GM12878 (cell line): ENCODE measurements around the gene LATS2. TPM values are rescaled to one million over a fixed set of nuclear protein-coding genes. Genes with fewer than 3 reads are reported as not detected.

Source experiments
- ATAC-seq: fragments of 200-7000 bp; cut with Tn5 transposase; 3 replicates; pipeline ENCODE4 v1.9.1; 2020; ENCODE audit warnings: mild to moderate bottlenecking, moderate library complexity
- BruUV-seq: library from RNA; stranded (reverse); fragments of 400-500 nt; replicated peaks from 2 replicates; lab custom pipeline; 2021; lab: Mats Ljungman, UMichigan
- CTCF ChIA-PET: fragments of 300-600 bp; sonication (Branson Sonifier 250); formaldehyde crosslinking; extraction: SDS; loops from one replicate; lab custom pipeline; 2021; ENCODE audit warnings: inconsistent platforms; lab: Yijun Ruan, JAX
- POLR2A ChIA-PET: fragments of 350-600 bp; formaldehyde crosslinking; extraction: SDS; loops from one replicate; lab custom pipeline; 2021; ENCODE audit warnings: inconsistent platforms; lab: Charles Lee
- RAD21 ChIA-PET: fragments of 300-600 bp; sonication (Branson Sonifier 250); formaldehyde crosslinking; loops from one replicate; lab custom pipeline; 2023; ENCODE audit warnings: antibody characterized with exemption; ENCODE audit not compliant: unreplicated experiment; lab: Charles Lee
- SMC1A ChIA-PET: fragments of 300-600 bp; sonication (Branson Sonifier 250); formaldehyde crosslinking; loops from one replicate; lab custom pipeline; 2023; ENCODE audit not compliant: unreplicated experiment, uncharacterized antibody; lab: Charles Lee
- DNase-seq: peaks from one replicate; pipeline ENCODE4 v3.0.0-alpha.2; 2011; ENCODE audit warnings: low read depth, low spot score
- FAIRE-seq: peaks from 3 replicates; lab custom pipeline; 2011; peaks lifted over from hg19 to GRCh38; lab: Jason Lieb, UNC
- H2AFZ ChIP-seq: 2 replicates; pipeline ENCODE4 v1.6.0; 2011; ENCODE audit warnings: low read depth, low read length, control low read depth; ENCODE audit not compliant: control insufficient read depth
- H3K27ac ChIP-seq: 2 replicates; pipeline ENCODE4 v1.5.1; 2011; ENCODE audit warnings: control low read depth; ENCODE audit not compliant: control insufficient read depth, insufficient read depth
- H3K27me3 ChIP-seq, 2 experiments: replicated peaks in 1 of 2; 2 replicates each; pipeline versions ENCODE4 v1.6.0 to v1.6.1; 2011; ENCODE audit warnings: low read length in 1 of 2; ENCODE audit not compliant: control insufficient read depth in 2 of 2, insufficient read depth in 2 of 2
- H3K36me3 ChIP-seq, 2 experiments: 2 replicates each; pipeline ENCODE4 v1.5.1; 2011; ENCODE audit warnings: low read length in 1 of 2; ENCODE audit not compliant: control insufficient read depth in 2 of 2, insufficient read depth in 2 of 2
- H3K4me1 ChIP-seq: 2 replicates; pipeline ENCODE4 v1.6.1; 2011; ENCODE audit warnings: mild to moderate bottlenecking, low read length, moderate library complexity, mixed read lengths; ENCODE audit not compliant: control insufficient read depth, insufficient read depth
- H3K4me2 ChIP-seq: 2 replicates; pipeline ENCODE4 v1.6.0; 2011; ENCODE audit warnings: control low read depth; ENCODE audit not compliant: control insufficient read depth, insufficient read depth
- H3K4me3 ChIP-seq: fragments of 200-600 bp; sonication (generic); 2 replicates; pipeline ENCODE4 v1.5.1; 2016
- H3K79me2 ChIP-seq: 2 replicates; pipeline ENCODE4 v1.6.0; 2011; ENCODE audit warnings: low read length; ENCODE audit not compliant: control insufficient read depth, insufficient read depth
- H3K9ac ChIP-seq: 2 replicates; pipeline ENCODE4 v1.8.0; 2011; ENCODE audit warnings: low read length, control low read depth, mixed read lengths; ENCODE audit not compliant: control insufficient read depth, insufficient read depth
- H3K9me3 ChIP-seq: replicated peaks from 3 replicates; pipeline ENCODE4 v1.5.1; 2011; ENCODE audit warnings: mild to moderate bottlenecking, low read length; ENCODE audit not compliant: control insufficient read depth, insufficient read depth
- H4K20me1 ChIP-seq: 2 replicates; pipeline ENCODE4 v1.6.0; 2011; ENCODE audit not compliant: control insufficient read depth, insufficient read depth
- ASH2L ChIP-seq: fragments of 300-600, 200-600 bp; sonication (generic); IDR thresholded peaks from 2 replicates; pipeline ENCODE4 v1.6.1; 2017; ENCODE audit warnings: low read depth, mild to moderate bottlenecking, borderline replicate concordance
- ATF3 ChIP-seq: IDR thresholded peaks from 2 replicates; pipeline ENCODE4 v1.6.1; 2011; ENCODE audit warnings: low read depth, mild to moderate bottlenecking, low read length, moderate library complexity, borderline replicate concordance; ENCODE audit errors: extremely low read depth
- CHD4 ChIP-seq: fragments of 200-600 bp; sonication (generic); IDR thresholded peaks from 2 replicates; pipeline ENCODE4 v1.6.1; 2016; ENCODE audit warnings: mild to moderate bottlenecking
- HDGF ChIP-seq: fragments of 450-650 bp; IDR thresholded peaks from 2 replicates; pipeline ENCODE4 v1.6.1; 2016; ENCODE audit warnings: antibody characterized with exemption
- IKZF1 ChIP-seq: fragments of 450-650 bp; conservative IDR thresholded peaks from 2 replicates; pipeline ENCODE4 v1.6.1; 2017; ENCODE audit warnings: antibody characterized with exemption, mild to moderate bottlenecking
- MYB ChIP-seq: fragments of 150-350 bp; IDR thresholded peaks from 2 replicates; pipeline ENCODE4 v1.6.1; 2014; ENCODE audit warnings: mild to moderate bottlenecking, low read depth, low read length, borderline replicate concordance
- NR2C1 ChIP-seq: fragments of 450-650 bp; IDR thresholded peaks from 2 replicates; pipeline ENCODE4 v1.6.1; 2017; ENCODE audit warnings: antibody characterized with exemption, mild to moderate bottlenecking, moderate library complexity
- RAD21 ChIP-seq: IDR thresholded peaks from 2 replicates; pipeline ENCODE4 v1.6.1; 2011; ENCODE audit warnings: mild to moderate bottlenecking, low read depth, low read length, moderate library complexity; ENCODE audit not compliant: insufficient read depth
- SIX5 ChIP-seq: IDR thresholded peaks from 2 replicates; pipeline ENCODE4 v1.6.1; 2011; ENCODE audit warnings: mild to moderate bottlenecking, low read depth, low read length, moderate library complexity; ENCODE audit not compliant: severe bottlenecking
- SPI1 ChIP-seq: IDR thresholded peaks from 2 replicates; pipeline ENCODE4 v1.6.1; 2011; ENCODE audit warnings: low read depth, mild to moderate bottlenecking, low read length, moderate library complexity, borderline replicate concordance; ENCODE audit not compliant: insufficient read depth
- USF2 ChIP-seq: IDR thresholded peaks from 2 replicates; pipeline ENCODE4 v1.6.1; 2011; ENCODE audit warnings: low read depth, low read length, improper control_type of control experiment, borderline replicate concordance
- WGBS: methylation state at CpG from one replicate; pipeline ENCODE4 v1.1.6; 2016; ENCODE audit warnings: low lambda C conversion rate; ENCODE audit not compliant: insufficient replicate concordance, insufficient coverage; ENCODE audit errors: missing lambda C conversion rate; 5-methylcytosine and 5-hydroxymethylcytosine counted together
- in situ Hi-C: fragments of 300-500 bp; cut with MboI; formaldehyde crosslinking; loops from 9 replicates; pipeline ENCODE4 v1.14.3; 2018; ENCODE audit warnings: mixed read lengths
- intact Hi-C: fragments of 100-400 bp; cut with micrococcal nuclease; formaldehyde crosslinking; loops from one replicate; pipeline ENCODE4 v1.14.2; 2022; ENCODE audit not compliant: unreplicated experiment
- polyA plus RNA-seq, 11 experiments: library from polyadenylated mRNA; depleted of rRNA in 4 of 11; unstranded in 6 of 11; stranded (reverse) in 5 of 11; fragments of >200 nt; fragmentation: Nextera tagmentation in 4 of 11; fragmentation: Illumina TruSeq in 1 of 11; extraction: Ambion mirVana in 4 of 11; extraction: Trizol in 1 of 11; gene quantifications; 1 replicate in 1 of 11; 2 replicates in 10 of 11; pipeline versions ENCODE4 v1.2.1 to v1.2.3, GENCODE V29; 2011 to 2016; ENCODE audit warnings: inconsistent platforms in 2 of 11, missing spikeins in 2 of 11, low read depth in 1 of 11
- total RNA-seq, 4 experiments: library from RNA; depleted of rRNA in 3 of 4; stranded (reverse); fragments of >200 nt in 3 of 4; fragmentation: Illumina TruSeq in 1 of 4; extraction: Trizol in 1 of 4; gene quantifications; 2 replicates each; pipeline versions ENCODE4 v1.2.1 to v1.2.3, GENCODE V29; 2013 to 2021
- TF ChIP-seq, protein P1 (sequence below): fragments of 450-650 bp; formaldehyde crosslinking; IDR thresholded peaks from 2 replicates; pipeline ENCODE4 v1.4.0; 2022; ENCODE audit warnings: mild to moderate bottlenecking, moderate library complexity
- TF ChIP-seq, protein P2 (sequence below): fragments of 450-650 bp; conservative IDR thresholded peaks from 2 replicates; pipeline ENCODE4 v1.6.1; 2017; ENCODE audit warnings: mild to moderate bottlenecking, moderate library complexity

LATS2 gene
- total and polyA plus RNA-seq, 10 of the 15 experiments (the other 5 are each of a cell fraction or from before 2014, with no cell fraction given) = 0.90 to 7.8 (median 2.0) TPM

DNA sequence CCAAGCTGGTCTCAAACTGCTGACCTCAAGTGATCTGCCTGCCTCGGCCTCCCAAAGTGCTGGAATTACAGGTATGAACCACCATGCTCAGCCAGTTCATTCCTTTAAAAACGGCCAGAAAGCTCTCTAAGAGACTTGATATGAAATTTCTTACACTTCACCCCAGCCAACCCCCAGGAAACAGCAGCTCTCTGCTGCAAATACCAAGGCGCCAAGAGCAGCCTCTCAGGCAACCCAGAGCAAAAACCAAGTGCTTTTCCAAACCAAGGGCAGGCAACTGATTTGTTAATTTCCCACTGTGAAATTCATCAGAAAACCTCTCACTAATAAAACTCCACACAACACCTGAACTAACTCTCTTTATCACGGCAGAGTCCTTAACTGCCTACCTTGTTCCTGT is 44.9 kb downstream of the LATS2 start:
- Histone ChIP-seq H3K4me3 (no peak overlapping the region), H4K20me1 (no peaks in the 10 kb centered on the region), H3K4me2 (no peak overlapping the region), H3K27ac (no peak overlapping the region), H2AFZ (no peak overlapping the region), H3K4me1 (no peaks in the 10 kb centered on the region), H3K27me3 (no peaks in the 10 kb centered on the region), H3K9me3 (no peaks in the 10 kb centered on the region), H3K9ac (no peak overlapping the region), H3K79me2 (no peaks in the 10 kb centered on the region), H3K36me3 (no peaks in the 10 kb centered on the region)
- SMC1A ChIA-PET = interaction anchor here (0.7 kb wide), 1 partner anchor 267 kb away, joined by 3 read pairs; no protein-coding TSS in a partner anchor
- 60% methylated on average over 4 of the region's 4 CpGs for WGBS
- intact Hi-C loops = no loop called here
- in situ Hi-C loops = no loop called here
- POLR2A ChIA-PET = no interaction called here
- DNase-seq (no peak), FAIRE-seq (no peak), ATAC-seq (no peak)
- RAD21 ChIA-PET = no interaction called here
- CTCF ChIA-PET = interaction anchor here (0.7 kb wide), 1 partner anchor 10 kb away, joined by 3 read pairs; no protein-coding TSS in a partner anchor
- TF ChIP-seq IKZF1 = no peak
- no peak for TF ChIP-seq RAD21
- TF ChIP-seq USF2 = no peak
- TF ChIP-seq, protein P1, sequence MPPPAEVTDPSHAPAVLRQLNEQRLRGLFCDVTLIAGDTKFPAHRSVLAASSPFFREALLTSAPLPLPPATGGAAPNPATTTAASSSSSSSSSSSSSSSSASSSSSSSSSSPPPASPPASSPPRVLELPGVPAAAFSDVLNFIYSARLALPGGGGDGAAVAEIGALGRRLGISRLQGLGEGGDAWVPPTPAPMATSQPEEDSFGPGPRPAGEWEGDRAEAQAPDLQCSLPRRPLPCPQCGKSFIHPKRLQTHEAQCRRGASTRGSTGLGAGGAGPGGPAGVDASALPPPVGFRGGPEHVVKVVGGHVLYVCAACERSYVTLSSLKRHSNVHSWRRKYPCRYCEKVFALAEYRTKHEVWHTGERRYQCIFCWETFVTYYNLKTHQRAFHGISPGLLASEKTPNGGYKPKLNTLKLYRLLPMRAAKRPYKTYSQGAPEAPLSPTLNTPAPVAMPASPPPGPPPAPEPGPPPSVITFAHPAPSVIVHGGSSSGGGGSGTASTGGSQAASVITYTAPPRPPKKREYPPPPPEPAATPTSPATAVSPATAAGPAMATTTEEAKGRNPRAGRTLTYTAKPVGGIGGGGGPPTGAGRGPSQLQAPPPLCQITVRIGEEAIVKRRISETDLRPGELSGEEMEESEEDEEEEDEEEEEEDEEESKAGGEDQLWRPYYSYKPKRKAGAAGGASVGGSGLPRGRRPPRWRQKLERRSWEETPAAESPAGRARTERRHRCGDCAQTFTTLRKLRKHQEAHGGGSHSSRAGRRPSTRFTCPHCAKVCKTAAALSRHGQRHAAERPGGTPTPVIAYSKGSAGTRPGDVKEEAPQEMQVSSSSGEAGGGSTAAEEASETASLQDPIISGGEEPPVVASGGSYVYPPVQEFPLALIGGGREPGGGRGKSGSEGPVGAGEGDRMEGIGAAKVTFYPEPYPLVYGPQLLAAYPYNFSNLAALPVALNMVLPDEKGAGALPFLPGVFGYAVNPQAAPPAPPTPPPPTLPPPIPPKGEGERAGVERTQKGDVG (CRISPR knock-in tag) = no peak
- TF ChIP-seq ATF3 = no peak
- TF ChIP-seq SPI1 = no peak
- no peak for TF ChIP-seq SIX5
- TF ChIP-seq ASH2L = no peak
- no peak for TF ChIP-seq HDGF
- TF ChIP-seq, protein P2, sequence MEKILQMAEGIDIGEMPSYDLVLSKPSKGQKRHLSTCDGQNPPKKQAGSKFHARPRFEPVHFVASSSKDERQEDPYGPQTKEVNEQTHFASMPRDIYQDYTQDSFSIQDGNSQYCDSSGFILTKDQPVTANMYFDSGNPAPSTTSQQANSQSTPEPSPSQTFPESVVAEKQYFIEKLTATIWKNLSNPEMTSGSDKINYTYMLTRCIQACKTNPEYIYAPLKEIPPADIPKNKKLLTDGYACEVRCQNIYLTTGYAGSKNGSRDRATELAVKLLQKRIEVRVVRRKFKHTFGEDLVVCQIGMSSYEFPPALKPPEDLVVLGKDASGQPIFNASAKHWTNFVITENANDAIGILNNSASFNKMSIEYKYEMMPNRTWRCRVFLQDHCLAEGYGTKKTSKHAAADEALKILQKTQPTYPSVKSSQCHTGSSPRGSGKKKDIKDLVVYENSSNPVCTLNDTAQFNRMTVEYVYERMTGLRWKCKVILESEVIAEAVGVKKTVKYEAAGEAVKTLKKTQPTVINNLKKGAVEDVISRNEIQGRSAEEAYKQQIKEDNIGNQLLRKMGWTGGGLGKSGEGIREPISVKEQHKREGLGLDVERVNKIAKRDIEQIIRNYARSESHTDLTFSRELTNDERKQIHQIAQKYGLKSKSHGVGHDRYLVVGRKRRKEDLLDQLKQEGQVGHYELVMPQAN = no peak
- TF ChIP-seq NR2C1 = no peak
- no peak for TF ChIP-seq MYB
- no peak for TF ChIP-seq CHD4
- BruUV-seq = no TSS peak
